Colonic mucosa (tissue), 4 donors: Measurements from ENCODE around the gene ZDHHC14. TPM values are rescaled to one million over a fixed set of nuclear protein-coding genes. Genes with fewer than 3 reads are reported as not detected.

ENCODE experiments used
- DNase-seq: peaks from one replicate; pipeline ENCODE4 v3.0.0-alpha.2; 2020
- H3K27ac ChIP-seq: fragments of 200-600 bp; one replicate; pipeline ENCODE4 v1.8.0; 2021
- H3K27me3 ChIP-seq: fragments of 200-600 bp; one replicate; pipeline ENCODE4 v1.8.0; 2021
- H3K36me3 ChIP-seq: fragments of 200-600 bp; one replicate; pipeline ENCODE4 v1.8.0; 2021
- H3K4me1 ChIP-seq: fragments of 200-600 bp; one replicate; pipeline ENCODE4 v1.8.0; 2021; ENCODE audit warnings: mild to moderate bottlenecking
- H3K4me3 ChIP-seq: fragments of 200-600 bp; one replicate; pipeline ENCODE4 v1.8.0; 2021
- H3K9ac ChIP-seq, 2 donors: one replicate each; pipeline ENCODE4 v1.7.0; 2013; ENCODE audit warnings: control low read depth in 2 of 2, low read depth in 2 of 2, low read length in 2 of 2
- H3K9me3 ChIP-seq: fragments of 200-600 bp; one replicate; pipeline ENCODE4 v1.8.0; 2021
- intact Hi-C: fragments of 100-400 bp; cut with DNase I; formaldehyde crosslinking; loops from one replicate; pipeline ENCODE4 v1.14.1; 2022
- total RNA-seq, 2 donors: library from RNA; stranded (reverse); fragmentation: NEBNext Ultra II Directional in 1 of 2; extraction: Animal tissue kit (Norgen Biotek cat#: 25700) in 1 of 2; gene quantifications; one replicate each; pipeline ENCODE4 v1.2.1, GENCODE V29; 2021
- TF ChIP-seq, protein P1 (sequence below): fragments of 200-600 bp; IDR thresholded peaks from one replicate; pipeline ENCODE4 v1.8.0; 2022; ENCODE audit warnings: antibody characterized with exemption, mild to moderate bottlenecking
- donor health status: healthy.
- donor health status: DM: no; HTN: no; CAD: no.
- donor health status: DM: no; HTN: no; CAD: no.

Gene ZDHHC14
- total RNA-seq, 2 donors from 2014 or later, result 8.4 to 11.4 TPM

DNA sequence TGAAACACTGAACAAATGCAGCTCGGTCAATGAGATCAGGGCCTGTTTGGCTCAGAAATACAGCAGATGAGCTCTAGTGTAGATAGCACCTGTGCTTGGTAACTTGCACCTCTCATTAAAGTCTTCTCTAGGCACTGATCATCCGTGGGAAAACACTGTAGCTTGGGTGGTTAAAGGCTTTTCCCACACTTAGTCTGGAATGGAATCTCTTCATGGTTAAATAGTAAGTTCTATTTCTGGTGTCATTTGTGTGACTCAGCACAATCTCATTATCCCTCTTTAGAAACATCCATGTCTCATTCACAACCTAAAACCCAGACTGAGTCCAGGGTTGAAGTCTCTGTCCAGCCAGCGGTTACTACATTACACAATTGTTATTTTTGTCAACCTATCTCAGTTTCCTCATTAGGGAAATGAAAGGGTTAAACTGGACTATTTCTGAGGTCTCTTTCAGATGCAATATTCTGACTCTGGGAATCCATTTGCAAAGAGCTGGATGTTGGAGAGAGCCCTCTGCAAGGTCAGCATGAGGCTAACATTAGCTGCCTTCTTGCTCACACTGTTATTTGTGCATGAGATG, 125.0 kb downstream of the ZDHHC14 start:
- DNase-seq, result no peak
- intact Hi-C loops, result no loop called here
- no peaks in the 10 kb centered on the region for H3K9me3 ChIP-seq
- H3K36me3 ChIP-seq, result no peaks in the 10 kb centered on the region
- no peaks in the 10 kb centered on the region for H3K27me3 ChIP-seq
- H3K27ac ChIP-seq, result no peak overlapping the region
- no peak overlapping the region for H3K9ac ChIP-seq
- H3K4me1 ChIP-seq, result no peaks in the 10 kb centered on the region
- TF ChIP-seq, protein P1, sequence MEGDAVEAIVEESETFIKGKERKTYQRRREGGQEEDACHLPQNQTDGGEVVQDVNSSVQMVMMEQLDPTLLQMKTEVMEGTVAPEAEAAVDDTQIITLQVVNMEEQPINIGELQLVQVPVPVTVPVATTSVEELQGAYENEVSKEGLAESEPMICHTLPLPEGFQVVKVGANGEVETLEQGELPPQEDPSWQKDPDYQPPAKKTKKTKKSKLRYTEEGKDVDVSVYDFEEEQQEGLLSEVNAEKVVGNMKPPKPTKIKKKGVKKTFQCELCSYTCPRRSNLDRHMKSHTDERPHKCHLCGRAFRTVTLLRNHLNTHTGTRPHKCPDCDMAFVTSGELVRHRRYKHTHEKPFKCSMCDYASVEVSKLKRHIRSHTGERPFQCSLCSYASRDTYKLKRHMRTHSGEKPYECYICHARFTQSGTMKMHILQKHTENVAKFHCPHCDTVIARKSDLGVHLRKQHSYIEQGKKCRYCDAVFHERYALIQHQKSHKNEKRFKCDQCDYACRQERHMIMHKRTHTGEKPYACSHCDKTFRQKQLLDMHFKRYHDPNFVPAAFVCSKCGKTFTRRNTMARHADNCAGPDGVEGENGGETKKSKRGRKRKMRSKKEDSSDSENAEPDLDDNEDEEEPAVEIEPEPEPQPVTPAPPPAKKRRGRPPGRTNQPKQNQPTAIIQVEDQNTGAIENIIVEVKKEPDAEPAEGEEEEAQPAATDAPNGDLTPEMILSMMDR, result no peak
- no peak overlapping the region for H3K4me3 ChIP-seq

- Histone ChIP-seq H3K9ac (no peak overlapping the region), H3K27ac (no peak overlapping the region), H3K4me3 (no peak overlapping the region), H3K27me3 (no peaks in the 10 kb centered on the region), H3K9me3 (no peaks in the 10 kb centered on the region), H3K36me3 (no peaks in the 10 kb centered on the region), H3K4me1 (no peaks in the 10 kb centered on the region)
- TF ChIP-seq, protein P1, result no peak
- intact Hi-C loops, result no loop called here
- no peak for DNase-seq
Observed at GRCh38 chr6:157510323-157511188, 129.6 kb downstream of the ZDHHC14 start.

- no peak overlapping the region for H3K4me3 ChIP-seq
- DNase-seq, result no peak
Observed at GRCh38 chr6:157511682-157512381, 130.8 kb downstream of the ZDHHC14 start.

GRCh38 chr6:157512382-157512682, 131.3 kb downstream of the ZDHHC14 start:
- Histone ChIP-seq H3K36me3 (no peaks in the 10 kb centered on the region), H3K4me3 (no peak overlapping the region), H3K27me3 (no peaks in the 10 kb centered on the region), H3K4me1 (no peaks in the 10 kb centered on the region), H3K27ac (no peak overlapping the region), H3K9me3 (no peaks in the 10 kb centered on the region), H3K9ac (no peak overlapping the region)
- TF ChIP-seq, protein P1, result no peak
- intact Hi-C loops, result no loop called here
- no peak for DNase-seq

More at GRCh38 chr6:157511682-157512381, 130.8 kb downstream of the ZDHHC14 start:
- intact Hi-C loops, result no loop called here
- Histone ChIP-seq H3K27ac (no peak overlapping the region), H3K4me1 (no peaks in the 10 kb centered on the region), H3K9ac (no peak overlapping the region), H3K36me3 (no peaks in the 10 kb centered on the region), H3K9me3 (no peaks in the 10 kb centered on the region), H3K27me3 (no peaks in the 10 kb centered on the region)
- TF ChIP-seq, protein P1, result no peak

DNA sequence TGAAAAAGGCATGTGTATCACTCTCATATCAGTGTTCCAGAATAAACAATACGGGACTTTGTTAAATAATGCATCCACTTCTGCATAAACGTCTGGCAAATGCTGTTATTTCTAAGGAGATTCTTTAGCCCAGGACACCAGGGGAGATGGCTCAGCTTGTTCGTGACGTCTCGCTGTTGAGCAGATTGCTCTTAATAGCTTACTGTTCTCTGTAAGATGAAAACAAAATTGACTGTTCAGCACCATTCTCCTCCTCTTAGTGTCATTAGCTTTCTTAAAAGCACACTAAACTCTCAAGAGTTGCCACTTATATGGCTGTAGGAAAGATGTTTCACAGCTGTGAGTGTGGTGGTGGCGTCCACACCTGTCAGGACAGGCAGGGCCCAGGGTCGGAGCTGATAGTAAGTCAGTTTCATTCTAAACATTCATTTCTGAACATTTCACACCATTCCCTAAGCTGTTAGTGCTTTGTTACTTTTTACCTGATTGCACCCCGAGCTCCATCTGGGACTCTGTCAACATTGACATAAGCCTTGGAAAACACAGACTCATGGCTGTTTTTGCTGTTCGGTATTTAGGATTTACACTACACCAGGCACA, 132.1 kb downstream of the ZDHHC14 start:
- intact Hi-C loops, result no loop called here
- DNase-seq, result no peak
- TF ChIP-seq, protein P1, result no peak
- H3K27ac ChIP-seq, result no peak overlapping the region
- H3K36me3 ChIP-seq, result no peaks in the 10 kb centered on the region
- H3K27me3 ChIP-seq, result no peaks in the 10 kb centered on the region
- no peak overlapping the region for H3K4me3 ChIP-seq
- no peaks in the 10 kb centered on the region for H3K9me3 ChIP-seq
- no peak overlapping the region for H3K9ac ChIP-seq
- no peaks in the 10 kb centered on the region for H3K4me1 ChIP-seq
